IMR-90 (cell line): ENCODE data around the gene CTIF. TPM values are rescaled to one million over a fixed set of nuclear protein-coding genes. Genes with fewer than 3 reads are reported as not detected.

Experiments
- ATAC-seq: fragments of 200-7000 bp; cut with Tn5 transposase; 2 replicates; pipeline ENCODE4 v1.9.1; 2020; ENCODE audit warnings: low read depth, mild to moderate bottlenecking, moderate library complexity
- BruUV-seq: library from RNA; stranded (reverse); fragments of 400-500 nt; replicated peaks from 2 replicates; lab custom pipeline; 2021; lab: Mats Ljungman, UMichigan
- CTCF ChIA-PET: fragments of 300-600 bp; formaldehyde crosslinking; extraction: SDS; loops from one replicate; lab custom pipeline; 2021; ENCODE audit warnings: antibody characterized with exemption; lab: Yijun Ruan, JAX
- POLR2A ChIA-PET: fragments of 300-600 bp; sonication (Branson Sonifier 250); formaldehyde crosslinking; loops from one replicate; lab custom pipeline; 2022; ENCODE audit warnings: antibody characterized with exemption; ENCODE audit not compliant: unreplicated experiment; lab: Charles Lee
- DNase-seq: peaks from one replicate; pipeline ENCODE4 v3.0.0; 2013
- H2AFZ ChIP-seq: replicated peaks from 2 replicates; pipeline ENCODE3; 2013; ENCODE audit warnings: low read length, mild to moderate bottlenecking; ENCODE audit not compliant: poor library complexity
- H2AK5ac ChIP-seq: 2 replicates; pipeline ENCODE4 v1.6.1; 2013; ENCODE audit warnings: low read depth, low read length, inconsistent platforms
- H2AK9ac ChIP-seq: replicated peaks from 2 replicates; pipeline ENCODE3; 2013; ENCODE audit warnings: mild to moderate bottlenecking, low read depth, low read length, moderate library complexity; ENCODE audit not compliant: poor library complexity
- H2BK120ac ChIP-seq: 2 replicates; pipeline ENCODE4 v1.6.1; 2013; ENCODE audit warnings: low read depth, low read length, inconsistent platforms
- H2BK15ac ChIP-seq: 3 replicates; pipeline ENCODE4 v1.6.1; 2013; ENCODE audit warnings: low read depth, low read length, inconsistent platforms
- H2BK20ac ChIP-seq: 2 replicates; pipeline ENCODE4 v1.6.1; 2013; ENCODE audit warnings: low read depth, mild to moderate bottlenecking, inconsistent platforms, low read length, moderate library complexity
- H2BK5ac ChIP-seq: 2 replicates; pipeline ENCODE4 v1.6.1; 2013; ENCODE audit warnings: mild to moderate bottlenecking, low read depth, low read length, inconsistent platforms; ENCODE audit not compliant: poor library complexity, severe bottlenecking
- H3K14ac ChIP-seq: replicated peaks from 2 replicates; pipeline ENCODE4 v1.6.1; 2013; ENCODE audit warnings: low read depth, low read length, inconsistent platforms
- H3K18ac ChIP-seq: 2 replicates; pipeline ENCODE4 v1.6.1; 2013; ENCODE audit warnings: low read depth, low read length, control low read depth
- H3K23ac ChIP-seq: 2 replicates; pipeline ENCODE4 v1.6.1; 2013; ENCODE audit warnings: low read depth, low read length, inconsistent platforms
- H3K27ac ChIP-seq: 2 replicates; pipeline ENCODE4 v1.5.1; 2013; ENCODE audit warnings: mild to moderate bottlenecking, control low read depth, low read length; ENCODE audit not compliant: insufficient read depth
- H3K27me3 ChIP-seq: 2 replicates; pipeline ENCODE4 v1.6.1; 2013; ENCODE audit warnings: low read length; ENCODE audit not compliant: control insufficient read depth, insufficient read depth
- H3K36me3 ChIP-seq: 2 replicates; pipeline ENCODE4 v1.6.1; 2013; ENCODE audit warnings: low read length, mixed read lengths; ENCODE audit not compliant: control insufficient read depth, insufficient read depth
- H3K4ac ChIP-seq: 2 replicates; pipeline ENCODE4 v1.6.1; 2013; ENCODE audit warnings: low read depth, low read length, inconsistent platforms
- H3K4me1 ChIP-seq: 2 replicates; pipeline ENCODE4 v1.6.1; 2013; ENCODE audit warnings: low read length, mixed read lengths; ENCODE audit not compliant: control insufficient read depth, insufficient read depth
- H3K4me2 ChIP-seq: 2 replicates; pipeline ENCODE4 v1.6.1; 2013; ENCODE audit warnings: low read depth, mild to moderate bottlenecking, control low read depth, low read length, moderate library complexity
- H3K4me3 ChIP-seq: 2 replicates; pipeline ENCODE4 v1.5.1; 2013; ENCODE audit warnings: low read depth, mild to moderate bottlenecking, control low read depth, low read length, moderate library complexity; ENCODE audit not compliant: insufficient read depth
- H3K56ac ChIP-seq: 2 replicates; pipeline ENCODE4 v1.6.1; 2013; ENCODE audit warnings: low read length, inconsistent platforms; ENCODE audit not compliant: insufficient read depth; ENCODE audit errors: extremely low read depth
- H3K79me1 ChIP-seq, 2 experiments: 2 replicates each; pipeline ENCODE4 v1.6.1; 2013; ENCODE audit warnings: low read length in 2 of 2, inconsistent platforms in 1 of 2, low read depth in 1 of 2
- H3K9ac ChIP-seq: 2 replicates; pipeline ENCODE4 v1.6.1; 2013; ENCODE audit warnings: low read depth, low read length, control low read depth
- H3K9me1 ChIP-seq: 2 replicates; pipeline ENCODE4 v1.6.1; 2013; ENCODE audit warnings: low read length, inconsistent platforms; ENCODE audit not compliant: insufficient read depth
- H3K9me3 ChIP-seq: 2 replicates; pipeline ENCODE4 v1.6.1; 2013; ENCODE audit warnings: low read length; ENCODE audit not compliant: control insufficient read depth, insufficient read depth
- H4K20me1 ChIP-seq: 2 replicates; pipeline ENCODE4 v1.6.1; 2013; ENCODE audit warnings: low read length, inconsistent platforms; ENCODE audit not compliant: insufficient read depth
- H4K5ac ChIP-seq: 2 replicates; pipeline ENCODE4 v1.6.1; 2013; ENCODE audit warnings: mild to moderate bottlenecking, low read depth, low read length, control low read depth
- H4K8ac ChIP-seq, 2 experiments: 2 replicates each; pipeline ENCODE4 v1.6.1; 2013; ENCODE audit warnings: low read depth in 2 of 2, low read length in 2 of 2, control low read depth in 1 of 2, inconsistent platforms in 1 of 2
- H4K91ac ChIP-seq: 2 replicates; pipeline ENCODE4 v1.6.1; 2013; ENCODE audit warnings: low read depth, low read length, inconsistent platforms; ENCODE audit not compliant: insufficient read depth
- FOS ChIP-seq: fragments of 150-350 bp; IDR thresholded peaks from 2 replicates; pipeline ENCODE4 v1.6.1; 2016; ENCODE audit warnings: low read depth, low read length
- RAD21 ChIP-seq: IDR thresholded peaks from 2 replicates; pipeline ENCODE4 v1.6.1; 2012; ENCODE audit warnings: low read length, improper control_type of control experiment
- WGBS, 2 experiments: methylation state at CpG; one replicate each; pipeline versions ENCODE4 v1.1.5 to v1.1.7; 2013; ENCODE audit warnings: missing lambda C conversion rate in 2 of 2; ENCODE audit not compliant: insufficient read length in 1 of 2; ENCODE audit errors: extremely low coverage in 2 of 2; 5-methylcytosine and 5-hydroxymethylcytosine counted together
- dilution Hi-C: fragments of 300-500 bp; cut with HindIII; formaldehyde crosslinking; loops from one replicate; pipeline ENCODE4 v1.14.3; 2018; ENCODE audit warnings: low sequenced_read_pairs; ENCODE audit not compliant: unreplicated experiment
- in situ Hi-C: fragments of 300-500 bp; cut with MboI; formaldehyde crosslinking; loops from 3 replicates; pipeline ENCODE4 v1.14.3; 2019; ENCODE audit warnings: low sequenced_read_pairs, inconsistent platforms, mixed read lengths
- intact Hi-C: fragments of 100-400 bp; cut with micrococcal nuclease; formaldehyde crosslinking; loops from 2 replicates; pipeline ENCODE4 v1.10.0; 2022
- polyA plus RNA-seq, 3 experiments: library from polyadenylated mRNA; depleted of rRNA; stranded (reverse); fragments of >200 nt; gene quantifications; 2 replicates each; pipeline ENCODE4 v1.2.3, GENCODE V29; 2012; ENCODE audit warnings: low replicate concordance in 1 of 3
- total RNA-seq: library from RNA; depleted of rRNA; stranded (reverse); fragments of >200 nt; gene quantifications from 2 replicates; pipeline ENCODE4 v1.2.3, GENCODE V29; 2012

The CTIF gene
- total and polyA plus RNA-seq, 2 of the 4 experiments (the other 2 are of a cell fraction) = 25.1 to 57.0 TPM

DNA sequence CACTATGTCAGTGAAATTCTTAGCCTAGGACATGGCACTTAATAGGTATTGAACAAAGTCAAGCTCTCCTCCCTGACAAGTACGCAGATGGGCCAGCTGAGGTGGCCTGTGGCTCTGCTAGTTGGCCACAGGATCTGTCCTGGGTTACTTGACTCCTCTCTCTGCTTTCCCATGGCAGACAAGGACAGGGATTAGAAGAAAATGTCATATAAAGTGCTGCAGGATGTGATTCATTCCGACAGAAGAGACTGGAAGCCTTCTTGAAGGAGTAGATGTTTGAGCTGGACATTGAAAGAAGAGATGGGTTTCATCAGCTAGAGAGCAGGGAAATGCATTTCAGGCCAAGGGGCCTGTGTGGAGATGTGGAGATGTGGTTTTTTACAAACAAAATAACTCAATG, 365.3 kb downstream of the CTIF start:
- H2BK5ac ChIP-seq = peak overlapping the region; percentile 65
- H2BK120ac ChIP-seq = peak overlapping the region; percentile 100
- BruUV-seq = no TSS peak
- H2AK5ac ChIP-seq = peak overlapping the region; percentile 85
- no peak overlapping the region; the same call in 1 of the 2 replicates for H3K56ac ChIP-seq
- 100% methylated on average over 1 of the region's 2 CpGs; no CpG with 5 or more reads in 1 of the 2 experiments for WGBS, 2 experiments
- H2BK20ac ChIP-seq = peak overlapping the region; percentile 100
- H2AK9ac ChIP-seq = peak overlapping the region; percentile 9
- intact Hi-C loops (no loop called here), in situ Hi-C loops (no loop called here), dilution Hi-C loops (no loop called here)
- POLR2A ChIA-PET = no interaction called here
- H3K79me1 ChIP-seq = peaks cover 8 to 17% of the 10 kb centered on the region in 2 experiments; a peak in 3 of 4 replicates
- DNase-seq = peak; percentile 21
- peak overlapping the region; percentile 88 for H3K4ac ChIP-seq
- no peak for TF ChIP-seq FOS
- TF ChIP-seq RAD21 = no peak
- no peak overlapping the region for H3K4me3 ChIP-seq
- H3K27ac ChIP-seq = peak overlapping the region; percentile 45; the same call in 1 of the 2 replicates
- H3K4me1 ChIP-seq = peaks cover 21% of the 10 kb centered on the region
- H4K8ac ChIP-seq = peak overlapping the region in 1 of 2 experiments; percentile 72; a peak in 3 of 4 replicates
- H3K27me3 ChIP-seq = no peaks in the 10 kb centered on the region
- H3K4me2 ChIP-seq = no peak overlapping the region
- H3K14ac ChIP-seq = peak overlapping the region; percentile 87
- CTCF ChIA-PET = no interaction called here
- peak overlapping the region; percentile 43 for H4K91ac ChIP-seq
- H4K5ac ChIP-seq = no peak overlapping the region
- H2AFZ ChIP-seq = peak overlapping the region; percentile 59
- ATAC-seq = no peak
- peak overlapping the region; percentile 94; the same call in 2 of the 3 replicates for H2BK15ac ChIP-seq
- H3K36me3 ChIP-seq = no peaks in the 10 kb centered on the region
- peaks cover 26% of the 10 kb centered on the region for H3K9me1 ChIP-seq
- no peak overlapping the region for H3K9ac ChIP-seq
- no peaks in the 10 kb centered on the region for H4K20me1 ChIP-seq
- H3K18ac ChIP-seq = 0 out of 2 replicates have a peak overlapping the region, but pooled peaks have one; percentile 7
- peak overlapping the region; percentile 70; the same call in 1 of the 2 replicates for H3K23ac ChIP-seq
- H3K9me3 ChIP-seq = peaks cover 10% of the 10 kb centered on the region
